ENCODE results near the gene HIVEP2.

The HIVEP2 gene

DNA sequence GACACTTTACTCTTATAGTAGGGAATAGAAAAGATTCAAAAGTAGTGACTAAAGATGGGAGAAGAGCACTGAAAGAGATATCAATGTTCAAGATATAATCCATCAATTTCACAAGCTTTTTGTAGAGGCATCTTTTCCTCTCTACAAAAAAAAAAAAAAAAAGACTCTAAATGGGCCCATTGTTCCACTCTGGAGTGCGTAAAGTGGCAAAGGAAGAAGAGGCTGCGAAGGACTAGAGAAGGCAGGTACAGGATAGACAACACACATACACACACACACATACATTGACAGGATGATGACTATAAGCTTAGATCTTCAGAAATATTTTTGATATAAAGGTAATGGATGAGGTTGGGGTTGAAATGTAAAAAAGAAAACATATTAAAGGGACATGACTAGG lies 157.6 kb downstream of the HIVEP2 start:
- DNase-seq (ENCODE audit: low read depth, low spot score): no peak

DNA sequence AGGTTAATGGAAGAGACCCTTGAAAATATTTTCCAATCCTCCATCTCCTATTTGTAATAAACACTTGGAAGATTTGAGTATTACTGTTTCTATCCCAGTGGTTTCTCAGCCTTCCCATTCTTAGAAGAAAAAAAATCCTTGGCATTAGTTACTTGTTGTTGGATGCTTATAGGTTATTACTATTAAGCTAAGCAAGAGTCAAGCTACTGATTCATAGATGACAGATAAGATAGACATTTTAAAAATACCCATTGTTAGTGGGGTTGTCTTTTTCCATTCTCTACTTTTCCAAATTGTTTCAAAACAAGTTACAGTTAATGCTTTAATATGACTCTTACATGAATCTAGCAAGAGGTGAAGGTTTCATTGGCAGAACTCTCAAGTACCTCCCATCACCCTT lies 158.5 kb downstream of the HIVEP2 start:
- no peak for DNase-seq (ENCODE audit: low read depth, low spot score)

DNA sequence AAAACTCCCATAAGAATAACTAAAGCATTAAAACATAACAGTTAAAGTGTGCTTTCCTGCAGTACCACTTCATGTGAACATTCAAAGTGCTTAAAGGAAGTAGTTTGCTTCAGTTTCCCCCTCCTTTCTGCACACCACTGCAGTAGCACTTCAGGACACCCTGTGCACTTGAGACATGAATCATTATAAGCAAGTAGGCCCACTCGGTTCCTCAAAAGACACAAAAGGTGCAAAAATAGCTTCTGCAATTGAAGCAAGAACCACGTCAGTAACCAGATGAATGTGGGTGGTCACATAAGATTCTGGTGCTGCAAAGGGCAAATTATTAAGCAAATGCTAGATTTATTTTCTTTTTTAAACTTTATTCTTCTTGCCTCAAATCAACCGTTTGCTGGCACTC lies 160.6 kb downstream of the HIVEP2 start:
- DNase-seq (ENCODE audit: low read depth, low spot score): no peak

DNA sequence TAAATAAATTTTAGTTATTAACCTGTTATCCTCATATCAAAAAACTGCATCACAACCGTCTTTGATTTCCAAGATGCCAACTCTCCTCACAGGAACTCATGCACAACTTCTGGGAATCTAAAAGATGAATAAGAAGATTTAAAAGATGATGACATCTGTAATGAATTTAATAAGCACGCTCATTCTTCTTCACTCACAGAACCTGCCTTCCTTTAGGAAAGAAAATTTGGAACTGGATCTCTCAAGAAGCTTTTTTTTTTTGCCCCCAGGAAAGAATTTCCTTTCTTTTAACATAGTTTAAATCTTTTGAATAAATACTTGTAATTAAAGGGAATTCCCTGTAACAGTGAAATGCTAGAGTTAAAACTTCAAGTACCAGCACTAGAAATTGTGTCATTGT lies 161.5 kb downstream of the HIVEP2 start:
- no peak for DNase-seq (ENCODE audit: low read depth, low spot score)

DNA sequence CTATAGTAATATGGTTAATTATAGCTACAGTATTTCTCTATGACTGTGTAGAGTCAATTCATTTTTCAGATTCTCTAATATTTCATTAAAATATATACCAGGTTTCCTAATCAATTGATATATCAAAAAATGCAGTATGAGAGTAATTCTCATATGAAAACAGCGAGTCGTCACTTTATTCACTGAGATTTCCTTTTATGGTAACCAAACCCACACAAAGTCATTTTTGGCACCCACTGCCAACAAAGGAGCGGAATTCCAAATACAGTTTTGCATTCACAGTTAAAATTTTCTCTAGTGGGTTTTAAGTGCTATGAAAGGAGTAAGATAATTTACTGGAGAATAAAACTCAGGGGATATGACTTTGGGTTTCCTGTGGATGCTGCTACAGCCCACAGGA lies 163.8 kb downstream of the HIVEP2 start:
- DNase-seq (ENCODE audit: low read depth, low spot score): no peak

DNA sequence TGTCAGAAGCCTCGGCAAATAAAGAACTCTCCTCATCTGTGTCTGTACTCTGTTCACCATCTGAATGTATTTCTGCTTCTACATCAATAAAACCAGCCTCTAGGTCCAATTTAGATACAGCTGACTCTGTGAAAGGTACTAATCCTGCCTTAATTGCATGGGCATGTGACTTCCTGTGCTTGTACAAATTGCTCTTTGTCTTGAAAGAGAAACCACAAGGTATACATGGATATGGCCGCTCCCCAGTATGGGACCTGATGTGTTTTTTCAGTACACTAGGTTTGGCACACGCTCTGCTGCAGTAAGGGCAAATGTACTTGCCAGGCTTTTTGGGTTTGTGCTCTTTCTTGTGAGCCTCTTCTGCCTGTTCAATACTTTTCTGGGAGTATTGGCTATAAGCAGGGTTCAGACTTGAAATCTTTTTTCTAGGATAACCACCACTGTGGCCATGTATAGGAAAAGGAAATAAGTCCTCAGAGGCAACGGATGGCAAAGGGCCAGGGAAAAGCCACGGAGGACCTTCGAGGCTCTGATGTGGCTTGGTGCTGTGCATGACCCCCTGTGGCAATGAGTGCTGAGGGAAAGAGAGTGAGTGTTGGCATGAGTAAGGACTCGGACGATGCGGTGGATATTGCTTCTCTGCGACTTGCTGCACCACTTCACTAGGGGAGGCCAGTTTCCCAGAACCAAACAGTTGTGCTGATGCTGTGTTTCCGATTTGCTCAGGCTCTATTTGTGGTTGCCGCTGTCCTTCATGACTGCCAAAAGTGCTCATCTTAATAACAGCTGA lies 170.9 kb downstream of the HIVEP2 start:
- DNase-seq (ENCODE audit: low read depth, low spot score): no peak

DNA sequence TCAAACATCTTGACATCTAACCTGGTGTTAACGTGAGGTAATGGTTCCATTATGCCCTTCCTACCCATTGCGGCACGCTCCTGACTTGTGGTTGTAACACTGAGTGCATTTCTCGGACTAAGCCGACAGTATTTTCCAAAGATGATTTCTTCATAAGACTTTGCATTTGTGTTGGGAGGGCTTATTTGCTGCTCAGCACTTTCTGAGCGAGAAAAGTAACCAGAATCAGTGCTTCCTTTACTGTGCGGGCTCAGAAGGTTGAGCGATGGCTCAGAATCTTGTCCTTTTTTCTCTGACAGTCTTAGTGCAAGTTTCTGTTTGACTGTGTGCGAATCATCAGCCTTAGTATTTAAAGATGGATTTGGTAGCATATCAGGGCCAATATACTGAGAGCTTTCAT lies 171.7 kb downstream of the HIVEP2 start:
- no peak for DNase-seq (ENCODE audit: low read depth, low spot score)

DNA sequence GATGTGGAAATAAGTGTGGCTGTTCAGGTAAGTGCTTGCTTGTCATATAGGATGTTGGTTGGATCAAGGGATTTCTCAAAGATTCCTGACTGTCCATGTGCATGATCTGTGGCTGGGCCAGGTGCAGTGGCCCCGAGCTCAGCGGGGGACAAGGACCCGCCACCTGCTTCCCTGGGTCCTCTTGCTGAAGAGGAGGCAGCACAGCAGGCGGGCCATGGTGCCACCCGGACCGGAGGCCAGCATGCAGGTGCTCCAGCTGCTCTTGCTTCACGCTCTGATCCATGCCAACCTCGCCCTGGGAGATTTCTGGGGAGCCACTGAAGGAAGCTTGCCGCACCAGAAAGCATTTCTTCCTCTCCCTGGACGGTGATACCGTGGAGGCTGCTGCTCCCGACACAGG lies 173.8 kb downstream of the HIVEP2 start:
- no peak for DNase-seq (ENCODE audit: low read depth, low spot score)

DNA sequence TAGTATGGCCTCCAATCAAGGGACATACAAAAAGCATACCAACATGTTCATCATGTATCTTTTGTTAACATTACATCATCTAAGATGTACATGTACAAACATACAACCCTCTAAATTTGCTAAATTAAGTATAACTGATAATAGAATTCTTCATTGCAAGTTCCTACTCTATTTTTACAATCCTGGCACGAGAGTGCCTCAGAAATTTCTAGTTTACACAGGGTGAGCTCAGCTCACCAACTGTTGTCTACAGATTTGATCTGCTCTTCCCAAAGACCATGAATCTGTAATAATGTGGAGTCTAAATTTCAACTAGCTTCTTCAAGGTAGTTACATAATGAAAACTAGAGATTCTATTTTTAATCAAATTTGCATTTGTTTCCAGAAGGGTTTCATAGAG lies 179.7 kb downstream of the HIVEP2 start:
- DNase-seq (ENCODE audit: low read depth, low spot score): no peak

DNA sequence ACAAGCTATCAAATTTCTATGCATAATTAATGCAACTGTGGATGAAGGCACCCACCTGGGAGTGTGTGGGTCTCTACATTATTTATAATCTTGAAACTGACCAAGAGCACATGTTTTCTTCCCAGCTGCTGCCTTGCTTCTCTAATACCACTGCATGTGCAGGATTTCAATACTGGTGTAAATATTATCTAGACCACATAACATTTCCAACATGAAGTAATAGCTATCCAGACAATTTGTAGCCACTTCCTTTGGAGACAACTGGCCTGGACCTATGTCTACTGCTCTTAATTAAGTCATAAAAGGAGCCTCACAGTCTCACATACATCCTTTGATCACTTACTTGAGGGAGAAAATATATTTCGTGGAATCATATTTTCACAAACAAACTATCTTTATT lies 180.7 kb downstream of the HIVEP2 start:
- DNase-seq (ENCODE audit: low read depth, low spot score): no peak

DNA sequence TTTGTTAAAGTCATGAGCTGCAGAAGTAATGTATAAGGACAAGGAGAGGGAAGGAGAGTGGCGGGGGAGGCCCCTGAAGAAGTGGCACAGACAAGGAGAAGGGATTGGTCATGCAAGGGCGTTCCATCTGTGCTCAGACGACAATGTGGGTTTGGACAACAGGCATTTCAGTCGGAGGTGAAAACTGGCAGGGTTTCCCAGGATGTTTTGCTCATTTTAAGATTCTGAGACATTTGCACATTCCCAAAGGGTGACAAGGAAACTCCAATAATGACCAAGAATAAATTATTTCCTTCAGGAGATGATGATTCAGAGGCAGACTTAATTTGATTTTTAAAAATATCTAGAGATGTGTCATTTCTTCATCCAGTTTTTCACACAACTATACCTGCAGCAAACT lies 181.8 kb downstream of the HIVEP2 start:
- DNase-seq (ENCODE audit: low read depth, low spot score): no peak

DNA sequence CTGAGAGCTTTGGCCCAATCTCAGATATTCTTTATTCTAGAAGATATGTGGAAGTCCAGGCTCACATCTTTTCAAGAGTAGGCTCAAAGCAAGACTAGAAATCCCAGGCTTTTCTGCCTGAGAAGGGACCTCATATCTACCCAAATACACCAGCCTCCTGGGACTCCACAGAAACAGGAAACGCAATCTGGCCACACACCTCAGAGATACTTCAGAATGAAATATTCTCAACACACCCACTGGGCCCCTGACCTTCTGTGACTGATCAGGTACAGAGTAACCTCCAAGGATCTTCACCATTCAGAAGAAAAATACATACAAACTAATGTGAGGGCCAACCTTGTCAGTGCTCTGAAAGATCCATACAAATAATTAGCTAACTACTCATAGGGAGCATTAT lies 183.2 kb downstream of the HIVEP2 start:
- no peak for DNase-seq (ENCODE audit: low read depth, low spot score)

DNA sequence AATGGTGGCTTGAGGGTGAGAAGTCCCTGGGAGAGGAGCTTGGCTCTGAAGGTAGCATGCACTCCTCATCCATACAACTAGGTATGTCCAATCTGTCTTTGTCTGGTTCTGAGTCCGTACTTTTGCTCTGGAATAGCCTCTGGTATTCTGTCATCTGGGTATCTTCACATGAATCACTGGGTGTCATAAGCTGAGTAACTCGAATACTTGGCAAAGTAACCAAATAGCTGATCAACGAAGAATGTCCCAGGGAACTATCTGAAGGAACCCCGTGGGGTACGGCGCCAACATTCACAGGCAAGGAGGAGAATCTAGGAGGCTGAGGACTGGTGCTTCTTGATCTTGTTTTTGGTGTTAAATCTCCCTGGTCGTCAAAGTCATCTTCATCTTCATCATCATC lies 184.8 kb downstream of the HIVEP2 start:
- DNase-seq (ENCODE audit: low read depth, low spot score): no peak

DNA sequence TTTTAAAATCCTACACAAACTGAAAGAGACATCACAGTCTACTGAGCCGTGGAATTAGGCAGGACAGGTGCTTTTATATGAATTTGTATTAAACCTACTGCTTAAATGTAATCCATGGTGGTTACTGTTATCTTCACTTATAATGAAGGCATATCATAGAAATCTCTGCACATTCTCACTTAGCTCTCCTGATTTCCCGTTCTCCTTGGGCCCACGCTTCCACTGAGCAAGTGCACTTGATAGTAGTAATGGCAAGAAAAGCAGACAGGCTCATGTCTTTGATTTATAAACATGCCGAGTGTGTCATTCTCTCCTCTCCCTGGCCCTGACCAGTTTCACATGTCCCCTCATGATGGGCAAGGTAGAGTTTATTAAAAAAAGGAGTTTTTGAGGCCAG lies 186.3 kb downstream of the HIVEP2 start:
- no peak for DNase-seq (ENCODE audit: low read depth, low spot score)

DNA sequence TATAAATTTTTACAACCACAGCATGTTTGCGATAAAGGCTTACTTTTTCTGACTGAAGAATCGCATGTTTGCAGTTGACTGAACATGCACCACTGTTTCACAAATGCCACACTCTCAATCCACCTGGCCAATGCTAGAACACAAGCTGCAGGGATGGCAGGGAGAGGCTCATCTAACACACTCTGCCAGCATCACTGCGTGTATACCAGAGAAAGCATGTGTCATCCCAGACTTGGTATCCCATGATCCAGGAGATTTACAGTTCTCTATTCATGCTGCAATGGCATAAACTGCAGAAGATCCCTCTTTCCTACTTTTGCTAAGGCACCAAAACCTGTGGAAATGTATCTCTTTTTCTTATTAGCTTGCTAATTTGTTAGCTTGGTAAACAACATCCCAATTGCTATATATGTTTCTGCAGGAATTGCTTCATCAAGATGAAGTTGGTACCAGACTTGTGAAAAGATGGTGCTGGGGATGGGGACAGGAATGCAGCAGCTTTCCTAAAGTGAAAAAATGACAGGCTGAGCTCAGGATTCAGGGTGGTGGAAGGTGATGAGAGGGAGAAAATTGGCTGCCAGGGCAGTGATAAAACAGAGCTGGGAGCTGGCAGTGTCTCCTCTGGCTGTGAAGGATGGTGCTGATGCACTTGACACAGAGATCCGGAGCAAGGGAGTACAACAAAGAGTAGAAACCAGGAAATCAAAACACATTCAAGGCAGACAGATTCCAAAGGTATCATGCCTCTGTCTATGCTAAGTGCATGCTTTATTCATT lies 186.9 kb downstream of the HIVEP2 start:
- no peak for DNase-seq (ENCODE audit: low read depth, low spot score)

DNA sequence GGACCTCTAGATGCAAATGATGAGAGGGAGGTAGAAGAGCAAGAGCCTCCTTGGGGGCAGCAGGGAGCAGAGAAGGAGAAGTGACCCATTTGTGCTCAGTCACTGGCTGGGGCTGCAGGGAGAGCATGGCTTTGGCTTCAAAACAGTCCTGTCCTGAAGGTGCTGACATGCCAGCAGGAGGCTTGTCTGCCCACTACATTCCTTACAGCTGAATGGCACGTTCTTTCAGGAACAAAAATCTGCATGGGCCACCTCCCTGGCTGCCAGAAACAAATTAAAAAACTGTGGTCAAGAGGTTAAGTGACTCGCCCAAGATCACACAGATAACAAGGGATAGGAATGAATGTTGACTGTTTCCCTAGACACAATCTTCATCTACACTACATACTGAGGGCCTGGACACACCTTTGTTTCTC lies 188.8 kb downstream of the HIVEP2 start:
- DNase-seq (ENCODE audit: low read depth, low spot score): no peak

DNA sequence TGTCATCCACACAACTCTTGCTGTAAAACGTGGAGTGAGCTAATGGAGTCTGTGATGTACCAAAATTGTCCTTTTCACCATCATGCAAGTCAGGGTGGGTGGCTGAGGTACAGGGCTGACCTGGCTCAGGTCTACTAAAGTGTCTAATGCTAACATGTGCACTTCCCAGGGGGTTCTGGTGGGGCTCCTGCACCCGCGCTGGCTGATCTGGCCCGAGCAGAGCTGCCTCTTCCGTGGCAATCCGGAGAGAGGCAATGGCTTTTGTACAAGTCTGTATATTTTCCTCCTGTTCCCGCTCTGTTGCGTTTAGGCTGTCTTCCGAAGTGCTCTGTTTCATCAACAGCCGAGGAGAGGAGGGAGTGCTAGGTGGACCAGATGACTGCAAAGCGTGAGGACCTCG lies 191.8 kb downstream of the HIVEP2 start:
- no peak for DNase-seq (ENCODE audit: low read depth, low spot score)

DNA sequence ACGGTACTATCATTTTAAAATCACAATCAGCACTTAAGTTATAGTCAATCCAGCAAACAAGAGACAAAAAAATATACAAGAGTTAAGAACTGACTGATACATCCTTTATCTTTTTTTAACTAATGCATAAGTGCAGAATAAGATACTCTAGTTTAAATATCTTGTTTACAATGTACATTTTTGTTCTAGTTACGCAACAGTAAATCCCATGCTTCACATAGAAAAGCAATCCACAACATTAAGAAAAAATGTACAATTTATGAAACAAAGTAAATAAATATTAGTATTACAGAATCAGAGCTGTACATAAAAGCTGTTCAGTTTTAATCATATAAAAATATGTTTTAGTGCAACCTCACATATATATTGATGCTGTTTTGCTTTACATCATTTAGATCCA lies 192.6 kb downstream of the HIVEP2 start:
- no peak for DNase-seq (ENCODE audit: low read depth, low spot score)

DNA sequence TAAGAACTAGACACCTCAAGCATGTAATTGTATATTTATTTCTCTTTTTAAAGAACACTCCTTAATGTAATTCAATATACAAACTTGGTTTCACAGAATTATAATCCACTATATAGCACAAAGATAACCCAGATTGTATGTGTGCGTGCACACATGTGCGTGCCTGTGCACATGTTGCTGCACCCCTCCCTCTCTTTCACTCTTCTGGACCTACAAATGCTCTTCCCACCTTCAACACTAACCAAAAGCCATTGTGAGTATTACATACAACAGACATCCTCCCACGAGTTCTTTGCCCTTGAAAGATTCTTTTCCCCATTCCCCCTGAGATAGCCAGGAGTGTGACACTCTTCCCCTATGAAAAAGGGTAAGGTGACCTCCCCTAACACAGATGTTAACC lies 193.5 kb downstream of the HIVEP2 start:
- no peak for DNase-seq (ENCODE audit: low read depth, low spot score)

DNA sequence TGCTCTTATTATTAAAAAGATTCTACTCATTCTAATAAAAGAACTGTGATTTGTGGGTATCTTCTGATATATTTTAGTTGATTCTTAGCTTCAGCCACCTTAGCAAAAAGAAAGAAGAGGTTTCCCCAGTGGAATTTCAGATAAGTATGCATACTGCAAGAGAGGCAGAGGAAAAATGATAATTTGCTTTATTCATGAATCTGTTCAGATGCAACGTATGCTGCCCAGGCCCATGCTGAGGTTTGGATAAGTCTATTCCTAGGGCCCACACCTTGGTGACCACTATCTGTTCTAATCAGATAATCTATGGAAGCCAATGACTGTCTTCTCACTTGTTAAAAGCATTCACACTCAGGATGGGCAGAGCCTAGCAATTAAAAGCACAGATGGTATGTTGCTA lies 194.0 kb downstream of the HIVEP2 start:
- DNase-seq (ENCODE audit: low read depth, low spot score): no peak

DNA sequence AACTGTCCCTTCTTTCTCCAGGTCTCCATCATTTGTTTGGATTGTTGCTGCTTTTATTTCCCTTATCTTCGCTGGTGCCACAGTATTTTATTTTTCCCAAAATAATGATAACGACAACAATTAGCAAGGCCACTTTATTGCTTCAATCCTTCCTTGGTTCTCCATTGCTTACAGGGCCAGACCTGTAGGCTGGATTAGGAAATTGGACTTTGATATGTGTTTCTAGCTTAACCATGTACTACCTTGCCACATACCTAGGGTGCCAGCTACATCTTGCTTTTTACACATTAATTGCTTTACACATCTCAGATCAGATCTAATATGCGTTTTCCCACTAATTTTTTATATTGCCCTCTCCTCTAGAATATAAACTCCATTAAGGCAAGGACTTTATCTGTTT lies 195.4 kb downstream of the HIVEP2 start:
- no peak for DNase-seq (ENCODE audit: low read depth, low spot score)

DNA sequence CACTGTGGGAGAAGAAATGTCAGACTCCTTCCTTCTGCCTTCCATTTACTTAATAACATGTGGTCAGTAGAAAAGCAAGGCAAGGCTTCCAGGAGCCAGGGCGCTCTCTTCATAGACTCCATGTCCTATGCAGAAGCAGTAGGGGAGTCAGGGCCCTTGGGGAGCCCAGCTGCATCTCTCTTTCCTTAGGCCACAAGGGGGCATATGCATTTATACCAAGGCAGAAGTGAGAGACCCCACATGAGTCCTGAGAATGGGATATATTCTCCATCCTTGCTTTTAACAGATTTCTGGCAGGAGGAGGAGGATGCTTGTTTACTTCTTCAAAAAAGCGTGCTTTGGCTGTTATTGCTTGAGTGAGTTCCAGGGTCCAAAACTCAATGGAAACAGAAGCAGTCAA lies 198.5 kb downstream of the HIVEP2 start:
- no peak for DNase-seq (ENCODE audit: low read depth, low spot score)

DNA sequence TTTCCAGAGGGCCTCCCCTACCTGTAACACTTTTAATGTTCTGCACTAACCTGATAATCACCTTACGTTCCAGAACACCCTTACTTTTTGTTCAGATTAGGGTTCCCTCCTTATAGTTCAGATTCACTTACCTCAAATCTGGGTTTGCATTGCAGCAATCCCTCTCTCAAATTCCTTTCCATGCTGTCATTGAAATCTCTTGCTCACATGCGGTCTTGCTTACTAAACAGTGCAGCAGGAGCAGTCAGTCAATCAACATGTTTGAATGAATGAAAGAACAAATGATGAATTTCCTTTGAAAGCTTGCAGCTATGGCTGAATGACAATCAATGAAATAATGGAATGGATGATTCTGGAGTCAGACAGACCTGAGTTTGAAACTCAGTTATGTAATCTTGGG lies 200.1 kb downstream of the HIVEP2 start:
- no peak for DNase-seq (ENCODE audit: low read depth, low spot score)
